ENCODE results near the gene TMEM82.
"Not testable (repeated sequence)": the region's sequence is repeated elsewhere in the genome, so short reads cannot be mapped to it uniquely, and the experiment has no call there.

TMEM82 gene

DNA sequence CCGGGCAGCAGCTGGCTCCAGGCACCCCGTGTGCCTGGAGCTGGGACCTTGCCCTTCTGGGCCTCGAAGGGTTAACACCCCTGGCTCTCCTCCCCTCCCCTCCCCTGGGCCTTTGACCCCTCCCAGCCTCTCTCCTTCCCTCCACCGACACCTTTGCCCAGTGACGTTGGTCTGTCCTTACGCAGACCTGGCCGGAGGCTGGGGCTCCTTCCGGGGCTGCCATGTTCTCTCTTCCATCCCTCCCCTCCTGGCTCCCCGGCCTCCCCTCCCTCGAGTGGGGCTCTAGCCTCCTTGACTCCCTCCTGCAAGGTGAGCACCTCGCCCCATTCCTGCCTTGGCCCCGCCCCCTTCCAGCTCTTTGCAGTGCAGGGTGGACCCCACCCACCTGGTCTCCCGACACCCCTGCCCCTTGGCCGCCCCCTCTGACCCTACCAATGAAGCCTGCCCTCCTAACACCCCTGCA is at the start of gene TMEM82:
TMEM82 (plus strand) TSS at position 161 of the 463 bp plus-strand sequence; CDS start at position 222, 61 bp downstream.
- DNase-seq (ENCODE audit: low read depth in 2 of 3, low spot score in 2 of 3), result no peak

GRCh38 chr1:15693371-15693770 is 48.9 kb upstream of the TMEM82 start:
- no peak for DNase-seq (ENCODE audit: low read depth in 2 of 3, low spot score in 2 of 3)

GRCh38 chr1:15696956-15697521 is 45.3 kb upstream of the TMEM82 start:
- no peak for DNase-seq (ENCODE audit: low read depth in 2 of 3, low spot score in 2 of 3)

DNA sequence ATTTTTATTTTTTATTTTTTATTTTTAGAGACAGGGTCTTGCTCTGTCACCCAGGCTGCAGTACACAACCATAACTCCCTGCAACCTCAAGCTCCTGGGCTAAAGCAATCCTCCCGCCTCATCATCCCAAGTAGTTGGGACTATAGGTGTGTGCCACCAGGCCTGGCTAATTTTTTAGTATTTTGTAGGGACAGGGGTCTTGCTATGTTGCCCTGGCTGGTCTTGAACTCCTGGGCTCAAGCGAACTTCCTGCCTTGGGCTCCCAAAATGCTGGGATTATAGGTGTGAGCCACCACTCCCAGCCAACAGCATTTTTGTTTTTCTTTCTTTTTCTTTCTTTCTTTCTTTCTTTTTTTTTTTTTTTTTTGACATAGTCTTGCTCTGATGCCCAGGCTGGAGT is 44.1 kb upstream of the TMEM82 start:
- DNase-seq (ENCODE audit: low read depth in 2 of 3, low spot score in 2 of 3), result no peak

GRCh38 chr1:15699321-15699720 is 43.0 kb upstream of the TMEM82 start:
- DNase-seq (ENCODE audit: low read depth in 2 of 3, low spot score in 2 of 3), result not testable (repeated sequence)

- no peak for DNase-seq (ENCODE audit: low read depth in 2 of 3, low spot score in 2 of 3)
Measured at GRCh38 chr1:15700508-15700907, 41.8 kb upstream of the TMEM82 start.

- DNase-seq (ENCODE audit: low read depth in 2 of 3, low spot score in 2 of 3), result no peak
Measured at GRCh38 chr1:15701784-15702183, 40.5 kb upstream of the TMEM82 start.

GRCh38 chr1:15702722-15703550 is 39.4 kb upstream of the TMEM82 start:
- no peak for DNase-seq (ENCODE audit: low read depth in 2 of 3, low spot score in 2 of 3)

- DNase-seq (ENCODE audit: low read depth in 2 of 3, low spot score in 2 of 3), result no peak
Measured at GRCh38 chr1:15703562-15703961, 38.7 kb upstream of the TMEM82 start.

DNA sequence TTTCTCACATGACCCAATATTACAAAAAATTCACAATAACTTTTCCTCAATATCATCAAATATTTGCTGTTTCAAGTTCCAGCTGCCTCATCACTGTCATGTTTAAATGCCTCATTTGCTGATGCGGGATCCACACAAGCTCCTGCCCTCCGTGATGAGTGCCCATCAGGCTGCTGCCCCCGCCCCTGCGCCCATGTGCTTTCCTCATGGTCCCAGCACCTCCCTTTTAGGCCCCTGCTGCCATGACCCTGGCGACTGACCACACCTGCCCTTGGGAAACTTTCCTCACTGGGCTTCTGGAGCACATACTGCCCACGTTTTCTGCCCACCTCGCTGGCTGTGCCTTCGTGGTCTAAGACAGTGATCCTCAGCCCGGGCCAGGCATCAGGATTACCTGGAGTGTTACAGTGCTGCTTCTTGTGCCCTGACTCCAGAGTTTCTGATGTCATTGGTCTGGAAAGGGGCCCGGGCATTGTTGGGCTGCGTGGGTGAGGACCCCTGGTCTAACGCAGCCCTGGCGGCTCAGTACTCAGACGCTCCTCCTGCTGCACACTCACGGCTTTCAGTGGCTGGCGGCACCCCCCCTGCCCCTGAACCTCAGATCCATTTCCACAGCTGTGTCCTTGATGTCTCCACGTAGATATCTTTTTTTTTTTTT is 37.6 kb upstream of the TMEM82 start:
- DNase-seq (ENCODE audit: low read depth in 2 of 3, low spot score in 2 of 3), result no peak

DNA sequence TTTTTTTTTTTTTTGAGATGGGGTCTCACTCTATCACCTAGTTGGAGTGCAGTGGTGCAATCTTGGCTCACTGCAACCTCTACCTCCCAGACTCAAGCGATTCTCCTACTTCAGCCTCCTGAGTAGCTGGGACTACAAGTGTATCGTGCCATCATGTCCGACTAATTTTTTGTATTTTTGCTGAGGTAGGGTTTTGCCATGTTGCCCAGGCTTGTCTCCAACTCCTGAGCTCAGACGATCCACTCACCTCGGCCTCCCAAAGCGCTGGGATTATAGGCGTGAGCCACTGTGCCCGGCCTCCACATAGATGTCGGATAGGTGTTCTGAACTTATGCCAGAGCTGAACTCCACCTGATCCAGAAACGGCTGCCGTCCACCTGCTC is 37.1 kb upstream of the TMEM82 start:
- DNase-seq (ENCODE audit: low read depth in 2 of 3, low spot score in 2 of 3), result no peak

DNA sequence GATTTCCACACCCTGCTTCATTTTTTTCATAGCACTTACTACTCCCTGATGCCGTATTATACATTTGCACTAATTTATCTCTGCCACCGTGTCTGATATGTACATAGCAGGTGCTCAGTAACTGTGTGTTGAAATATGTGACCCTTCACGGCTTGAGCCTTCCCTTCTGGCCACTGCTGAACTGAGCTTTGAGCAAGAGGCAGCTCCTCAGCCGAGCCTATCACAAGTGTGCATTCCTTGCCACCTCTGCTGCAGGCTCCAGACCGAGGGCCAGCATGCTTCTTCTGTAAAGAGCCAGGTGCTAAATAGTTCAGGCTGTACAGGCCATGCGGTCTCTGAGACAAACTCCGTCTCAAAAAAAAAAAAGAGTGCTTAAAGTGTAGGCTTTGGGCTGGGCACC is 35.5 kb upstream of the TMEM82 start:
- DNase-seq (ENCODE audit: low read depth in 2 of 3, low spot score in 2 of 3), result no peak

GRCh38 chr1:15707239-15707925 is 34.9 kb upstream of the TMEM82 start:
- no peak for DNase-seq (ENCODE audit: low read depth in 2 of 3, low spot score in 2 of 3)

DNA sequence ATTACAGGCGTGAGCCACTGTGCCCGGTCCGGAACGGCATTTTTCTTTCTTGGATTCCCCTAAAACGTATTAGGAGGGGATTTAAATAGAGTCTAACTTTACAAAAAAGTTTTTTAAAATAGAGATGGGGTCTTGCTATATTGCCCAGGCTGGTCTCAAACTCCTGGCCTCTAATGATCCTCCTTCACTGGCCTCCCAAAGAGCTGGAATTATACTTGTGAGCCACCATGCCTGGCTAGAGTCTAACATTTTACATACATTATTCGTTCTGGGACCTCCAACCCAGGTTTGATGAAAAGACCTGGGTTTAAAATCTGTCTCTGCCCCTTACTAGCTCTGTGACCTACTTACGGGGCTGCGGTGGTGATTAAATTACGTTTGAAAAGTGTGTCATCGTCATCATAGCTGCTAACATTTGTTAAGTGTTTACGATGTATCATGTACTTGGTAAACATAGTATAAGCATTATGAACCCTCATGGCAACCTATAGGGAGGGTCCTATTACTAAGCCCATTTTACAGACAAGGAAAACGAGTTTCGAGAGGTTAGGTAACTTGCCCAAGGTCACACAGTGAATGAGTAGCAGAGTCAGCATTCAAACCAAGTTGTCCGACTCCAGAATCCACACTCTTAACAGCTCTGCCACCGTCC is 33.7 kb upstream of the TMEM82 start:
- DNase-seq (ENCODE audit: low read depth in 2 of 3, low spot score in 2 of 3), result no peak

DNA sequence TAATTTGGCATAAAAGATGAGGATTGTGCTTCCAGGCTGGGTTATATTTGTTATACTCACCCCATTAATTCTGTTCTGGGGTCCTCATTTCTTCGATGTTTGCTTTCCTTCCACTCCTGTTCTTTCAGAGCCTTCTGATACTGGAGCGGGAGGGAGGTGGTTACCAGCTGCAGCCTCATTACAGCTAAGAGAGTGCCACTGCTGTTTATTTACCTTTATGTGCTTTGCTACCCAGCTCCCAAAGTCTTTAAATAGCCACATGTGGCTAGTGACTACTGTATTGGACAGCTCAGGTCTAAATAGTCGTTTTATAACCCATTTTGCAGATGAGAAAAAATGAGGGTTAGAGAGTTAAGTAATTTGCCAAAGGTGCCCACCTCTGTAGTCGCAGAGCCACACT is 33.1 kb upstream of the TMEM82 start:
- no peak for DNase-seq (ENCODE audit: low read depth in 2 of 3, low spot score in 2 of 3)

DNA sequence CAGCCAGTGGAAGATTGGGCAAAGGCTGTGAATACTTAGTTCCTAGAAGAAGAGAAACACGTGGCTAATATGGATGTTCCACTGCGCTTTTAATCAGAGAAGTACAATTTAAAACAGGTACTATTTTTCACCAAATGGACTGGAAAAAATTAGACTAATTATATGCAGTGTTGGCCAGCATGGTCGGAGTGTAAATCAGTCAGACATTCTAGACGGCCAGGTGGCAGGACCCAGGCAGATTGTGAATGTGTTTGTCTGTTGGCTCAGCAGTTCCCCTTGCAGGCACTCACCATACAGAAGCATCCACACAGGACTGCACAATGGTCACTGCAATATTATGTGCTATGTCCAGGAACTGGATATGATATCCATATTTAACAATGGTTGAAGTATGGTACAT is 30.1 kb upstream of the TMEM82 start:
- DNase-seq (ENCODE audit: low read depth in 2 of 3, low spot score in 2 of 3), result no peak

DNA sequence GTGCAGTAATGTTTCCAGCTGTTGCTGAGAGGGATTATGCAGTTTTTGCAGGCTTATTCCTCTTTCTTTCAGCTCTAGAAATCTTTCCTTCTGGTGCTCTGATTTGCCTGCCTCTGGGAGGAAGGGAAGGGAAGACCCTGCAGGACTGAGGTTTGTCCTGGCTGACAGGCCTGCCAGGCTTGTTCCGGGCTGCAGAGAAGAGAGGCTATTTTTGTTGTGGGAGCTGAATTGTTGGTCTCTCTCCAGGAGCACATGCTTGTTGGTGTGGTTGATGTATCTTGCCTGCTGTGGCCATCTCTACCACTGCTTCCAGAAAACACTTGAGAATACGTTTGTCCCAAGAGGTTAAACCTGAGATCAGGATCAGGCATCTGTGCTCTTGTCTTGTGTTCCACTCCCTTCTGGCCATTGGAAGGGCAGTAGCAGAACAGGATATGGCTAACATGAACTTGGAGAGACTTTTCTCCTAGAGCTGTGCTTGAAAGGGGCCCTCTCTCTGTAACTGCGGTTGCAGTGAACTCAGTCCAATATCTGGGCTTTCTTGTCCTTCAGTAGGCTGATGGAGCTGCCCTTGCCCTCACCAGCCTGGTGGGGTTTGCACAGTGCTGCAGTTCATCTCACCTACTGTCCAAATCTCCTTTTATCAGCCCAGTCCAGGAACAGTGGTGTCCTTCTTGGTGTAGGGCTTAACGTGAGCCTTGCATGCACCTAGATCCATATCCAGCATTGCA is 27.7 kb upstream of the TMEM82 start:
- no peak for DNase-seq (ENCODE audit: low read depth in 2 of 3, low spot score in 2 of 3)

- no peak for DNase-seq (ENCODE audit: low read depth in 2 of 3, low spot score in 2 of 3)
Measured at GRCh38 chr1:15717418-15718125, 24.7 kb upstream of the TMEM82 start.

- DNase-seq (ENCODE audit: low read depth in 2 of 3, low spot score in 2 of 3), result no peak
Measured at GRCh38 chr1:15718199-15718601, 24.1 kb upstream of the TMEM82 start.

All from activated CD8-positive, alpha-beta memory T cell treated with anti-CD3 and anti-CD28 coated beads for 48 hours (primary cell).